KMS-11 (cell line): ENCODE measurements around the gene WDR5B.

Experiments used
- H2AFZ ChIP-seq: fragments of 200-600 bp; sonication (generic); 2 replicates; pipeline ENCODE4 v1.6.1; 2016; ENCODE audit warnings: antibody characterized with exemption, mixed run types, low read depth
- H3K27ac ChIP-seq: fragments of 200-600 bp; sonication (generic); 2 replicates; pipeline ENCODE4 v1.6.1; 2016; ENCODE audit warnings: mild to moderate bottlenecking, mixed run types
- H3K27me3 ChIP-seq: fragments of 200-600 bp; sonication (generic); 2 replicates; pipeline ENCODE4 v1.6.1; 2017; ENCODE audit warnings: mild to moderate bottlenecking, low read depth, mixed run types, moderate library complexity; ENCODE audit not compliant: insufficient read depth
- H3K36me3 ChIP-seq: fragments of 200-600 bp; sonication (generic); 2 replicates; pipeline ENCODE4 v1.6.1; 2017; ENCODE audit warnings: mild to moderate bottlenecking, mixed run types; ENCODE audit not compliant: insufficient read depth
- H3K4me1 ChIP-seq: fragments of 200-600 bp; sonication (generic); 2 replicates; pipeline ENCODE4 v1.6.1; 2016; ENCODE audit warnings: mild to moderate bottlenecking, low read depth, mixed run types; ENCODE audit not compliant: poor library complexity, severe bottlenecking
- H3K4me2 ChIP-seq: fragments of 200-600 bp; sonication (generic); 2 replicates; pipeline ENCODE4 v1.7.0; 2016; ENCODE audit warnings: mild to moderate bottlenecking, mixed run types
- H3K4me3 ChIP-seq: fragments of 200-600 bp; sonication (generic); IDR thresholded peaks from 2 replicates; pipeline ENCODE4 v1.6.1; 2017; ENCODE audit warnings: low read depth, low read length, mixed read lengths; ENCODE audit not compliant: insufficient read depth
- H3K79me2 ChIP-seq: fragments of 200-600 bp; sonication (generic); 2 replicates; pipeline ENCODE4 v1.6.1; 2016; ENCODE audit warnings: low read depth, mixed run types; ENCODE audit not compliant: insufficient read depth
- H3K9ac ChIP-seq: fragments of 200-600 bp; sonication (generic); 2 replicates; pipeline ENCODE4 v1.6.1; 2016; ENCODE audit warnings: mild to moderate bottlenecking, mixed run types
- H4K20me1 ChIP-seq: fragments of 200-600 bp; sonication (generic); 2 replicates; pipeline ENCODE4 v1.6.1; 2016; ENCODE audit warnings: mild to moderate bottlenecking, mixed run types; ENCODE audit not compliant: insufficient read depth
- CTCF ChIP-seq: fragments of 200-600 bp; sonication (generic); conservative IDR thresholded peaks from 2 replicates; pipeline ENCODE4 v1.6.1; 2017; ENCODE audit warnings: low read depth, mild to moderate bottlenecking, antibody characterized with exemption, low read length, moderate library complexity, mixed read lengths

WDR5B gene

GRCh38 chr3:122396511-122396910, 19.4 kb downstream of the WDR5B start:
- no peaks in the 10 kb centered on the region for H3K4me1 ChIP-seq
- no peak for TF ChIP-seq CTCF
- H3K79me2 ChIP-seq = no peaks in the 10 kb centered on the region
- no peaks in the 10 kb centered on the region for H4K20me1 ChIP-seq
- no peak overlapping the region for H3K27ac ChIP-seq
- H3K9ac ChIP-seq = no peak overlapping the region
- H3K4me2 ChIP-seq = no peak overlapping the region
- H2AFZ ChIP-seq = no peak overlapping the region
- no peaks in the 10 kb centered on the region for H3K36me3 ChIP-seq
- H3K4me3 ChIP-seq = no peak overlapping the region
- no peaks in the 10 kb centered on the region for H3K27me3 ChIP-seq

DNA sequence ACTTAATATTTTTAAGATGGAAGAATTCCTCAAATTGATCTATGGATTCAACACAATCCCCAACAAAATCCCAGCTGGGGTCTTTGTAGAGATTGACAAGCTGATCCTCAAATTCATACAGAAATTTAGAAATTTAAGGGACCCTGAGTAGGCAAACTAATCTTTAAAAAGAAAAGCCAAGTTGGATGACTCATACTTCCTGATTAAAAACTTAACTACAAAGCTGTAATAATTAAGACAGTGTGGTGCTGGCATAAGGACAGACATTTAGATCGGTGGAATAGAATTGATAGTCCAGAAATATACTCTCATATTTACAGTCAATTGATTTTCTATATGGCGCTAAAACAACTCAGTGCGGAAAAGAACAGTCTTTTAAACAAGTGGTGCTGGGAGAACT, 20.3 kb downstream of the WDR5B start:
- no peak overlapping the region for H3K4me3 ChIP-seq
- no peaks in the 10 kb centered on the region for H3K36me3 ChIP-seq
- no peaks in the 10 kb centered on the region for H3K27me3 ChIP-seq
- no peak overlapping the region for H3K27ac ChIP-seq
- no peaks in the 10 kb centered on the region for H4K20me1 ChIP-seq
- no peak overlapping the region for H2AFZ ChIP-seq
- H3K79me2 ChIP-seq = no peaks in the 10 kb centered on the region
- H3K4me1 ChIP-seq = no peaks in the 10 kb centered on the region
- H3K4me2 ChIP-seq = no peak overlapping the region
- no peak for TF ChIP-seq CTCF
- H3K9ac ChIP-seq = no peak overlapping the region

- Histone ChIP-seq H3K27ac (no peak overlapping the region), H3K79me2 (no peaks in the 10 kb centered on the region), H3K4me1 (no peaks in the 10 kb centered on the region)
Observed at GRCh38 chr3:122394173-122394572, 21.7 kb downstream of the WDR5B start.

GRCh38 chr3:122392868-122393844, 22.7 kb downstream of the WDR5B start:
- H3K27ac ChIP-seq = no peak overlapping the region

More at GRCh38 chr3:122394173-122394572, 21.7 kb downstream of the WDR5B start:
- Histone ChIP-seq H3K4me3 (no peak overlapping the region), H3K9ac (no peak overlapping the region), H3K36me3 (no peaks in the 10 kb centered on the region), H4K20me1 (no peaks in the 10 kb centered on the region), H3K27me3 (no peaks in the 10 kb centered on the region), H3K4me2 (no peak overlapping the region), H2AFZ (no peak overlapping the region)
- TF ChIP-seq CTCF = no peak

More at GRCh38 chr3:122392868-122393844, 22.7 kb downstream of the WDR5B start:
- no peaks in the 10 kb centered on the region for H3K27me3 ChIP-seq
- no peak overlapping the region for H3K4me3 ChIP-seq
- no peak overlapping the region for H3K4me2 ChIP-seq
- no peaks in the 10 kb centered on the region for H4K20me1 ChIP-seq
- no peaks in the 10 kb centered on the region for H3K79me2 ChIP-seq
- no peak overlapping the region for H2AFZ ChIP-seq
- peak; percentile 91 for TF ChIP-seq CTCF
- H3K4me1 ChIP-seq = no peaks in the 10 kb centered on the region
- no peak overlapping the region for H3K9ac ChIP-seq
- H3K36me3 ChIP-seq = no peaks in the 10 kb centered on the region
